ENCODE measurements around the gene NOXRED1. TPM values are rescaled to one million over a fixed set of nuclear protein-coding genes. Genes with fewer than 3 reads are reported as not detected.
"Not testable (repeated sequence)": the region's sequence is repeated elsewhere in the genome, so short reads cannot be mapped to it uniquely, and the experiment has no call there.

Gene NOXRED1
- total RNA-seq, 1 donor from 2014 or later: not detected

DNA sequence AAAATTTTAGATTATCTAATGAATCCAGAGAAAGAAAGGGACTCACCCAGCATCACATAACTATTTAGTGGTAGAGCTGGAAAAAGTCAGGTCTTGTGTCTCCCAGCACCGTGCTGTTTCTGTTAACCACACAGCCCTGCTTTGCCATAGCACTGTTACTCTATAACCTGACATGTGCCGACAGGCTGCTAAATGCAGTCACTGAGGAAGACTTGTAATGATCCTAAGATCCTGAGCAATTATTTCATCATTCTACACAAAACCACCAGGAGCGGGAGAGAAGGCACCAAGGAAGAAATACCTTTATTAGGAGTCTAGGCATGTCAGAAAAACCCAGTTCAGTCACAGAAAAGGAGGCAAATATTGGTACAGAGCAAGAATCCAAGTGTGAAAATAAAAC, 3.1 kb upstream of the NOXRED1 start:
- no peak overlapping the region for H3K27ac ChIP-seq
- H3K4me1 ChIP-seq: no peaks in the 10 kb centered on the region
- TF ChIP-seq, protein P1, sequence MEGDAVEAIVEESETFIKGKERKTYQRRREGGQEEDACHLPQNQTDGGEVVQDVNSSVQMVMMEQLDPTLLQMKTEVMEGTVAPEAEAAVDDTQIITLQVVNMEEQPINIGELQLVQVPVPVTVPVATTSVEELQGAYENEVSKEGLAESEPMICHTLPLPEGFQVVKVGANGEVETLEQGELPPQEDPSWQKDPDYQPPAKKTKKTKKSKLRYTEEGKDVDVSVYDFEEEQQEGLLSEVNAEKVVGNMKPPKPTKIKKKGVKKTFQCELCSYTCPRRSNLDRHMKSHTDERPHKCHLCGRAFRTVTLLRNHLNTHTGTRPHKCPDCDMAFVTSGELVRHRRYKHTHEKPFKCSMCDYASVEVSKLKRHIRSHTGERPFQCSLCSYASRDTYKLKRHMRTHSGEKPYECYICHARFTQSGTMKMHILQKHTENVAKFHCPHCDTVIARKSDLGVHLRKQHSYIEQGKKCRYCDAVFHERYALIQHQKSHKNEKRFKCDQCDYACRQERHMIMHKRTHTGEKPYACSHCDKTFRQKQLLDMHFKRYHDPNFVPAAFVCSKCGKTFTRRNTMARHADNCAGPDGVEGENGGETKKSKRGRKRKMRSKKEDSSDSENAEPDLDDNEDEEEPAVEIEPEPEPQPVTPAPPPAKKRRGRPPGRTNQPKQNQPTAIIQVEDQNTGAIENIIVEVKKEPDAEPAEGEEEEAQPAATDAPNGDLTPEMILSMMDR (IDR thresholded peaks at IDR 0.05): no peak
- no peaks in the 10 kb centered on the region for H3K9me3 ChIP-seq
- no peak overlapping the region for H3K4me3 ChIP-seq
- intact Hi-C loops (cut with DNase I): no loop called here
- DNase-seq (ENCODE audit: low spot score in 2 of 2): no peak
- H3K27me3 ChIP-seq: no peaks in the 10 kb centered on the region
- peaks cover 71 to 99% of the 10 kb centered on the region in 2 donors for H3K36me3 ChIP-seq

DNA sequence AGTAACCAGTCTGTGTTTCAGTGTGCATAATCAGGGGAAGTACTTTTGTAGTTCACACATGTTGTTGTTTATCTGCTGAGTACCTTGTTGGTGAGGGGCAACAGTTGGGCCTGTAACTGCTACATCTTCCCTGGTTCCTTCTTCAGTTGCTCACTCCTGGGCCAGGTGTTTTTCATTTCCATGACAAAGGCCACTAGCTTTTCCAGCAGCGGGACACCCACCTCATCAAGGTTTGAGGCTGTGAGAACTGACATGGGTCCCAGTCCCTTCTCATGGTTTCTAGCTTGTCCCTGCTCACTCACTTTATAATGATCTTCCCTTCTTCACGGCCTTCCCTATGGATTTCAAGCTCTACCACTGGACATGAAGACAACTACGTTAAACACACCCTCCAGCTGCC, 1.5 kb upstream of the NOXRED1 start:
- H3K27me3 ChIP-seq: no peaks in the 10 kb centered on the region
- H3K36me3 ChIP-seq: peaks cover 70 to 89% of the 10 kb centered on the region in 2 donors
- H3K27ac ChIP-seq: no peak overlapping the region
- H3K9me3 ChIP-seq: peaks cover 6 to 14% of the 10 kb centered on the region in 2 donors
- H3K4me3 ChIP-seq: no peak overlapping the region
- intact Hi-C loops (cut with DNase I): no loop called here
- TF ChIP-seq, protein P1 (IDR thresholded peaks at IDR 0.05): no peak
- DNase-seq (ENCODE audit: low spot score in 2 of 2): no peak
- H3K4me1 ChIP-seq: no peaks in the 10 kb centered on the region

DNA sequence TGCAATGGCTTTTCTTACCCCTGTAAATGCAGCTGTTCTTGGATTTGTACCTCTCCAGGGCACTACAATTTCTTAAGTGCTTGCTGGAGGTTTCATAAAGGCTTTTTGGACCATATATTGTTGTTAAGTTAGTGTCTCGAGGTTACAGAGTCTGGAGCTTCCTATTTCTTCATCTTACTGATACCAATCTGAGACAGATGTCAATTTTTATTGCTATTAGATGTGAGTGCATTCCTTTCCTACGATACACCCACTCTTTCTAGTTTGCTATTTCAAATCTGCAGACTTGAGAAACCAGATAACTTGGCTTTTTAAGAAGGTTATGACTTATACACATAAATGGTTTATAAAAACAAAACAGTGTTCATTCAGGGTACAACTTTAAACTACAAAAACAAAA, 2.1 kb downstream of the NOXRED1 start:
- no peaks in the 10 kb centered on the region for H3K27me3 ChIP-seq
- DNase-seq (ENCODE audit: low spot score in 2 of 2): no peak
- TF ChIP-seq, protein P1 (IDR thresholded peaks at IDR 0.05): no peak
- peaks cover 34 to 53% of the 10 kb centered on the region in 2 donors for H3K36me3 ChIP-seq
- H3K27ac ChIP-seq: no peak overlapping the region
- H3K4me3 ChIP-seq: no peak overlapping the region
- intact Hi-C loops (cut with DNase I): no loop called here
- no peaks in the 10 kb centered on the region for H3K4me1 ChIP-seq
- H3K9me3 ChIP-seq: peaks cover 10 to 28% of the 10 kb centered on the region in 2 donors

DNA sequence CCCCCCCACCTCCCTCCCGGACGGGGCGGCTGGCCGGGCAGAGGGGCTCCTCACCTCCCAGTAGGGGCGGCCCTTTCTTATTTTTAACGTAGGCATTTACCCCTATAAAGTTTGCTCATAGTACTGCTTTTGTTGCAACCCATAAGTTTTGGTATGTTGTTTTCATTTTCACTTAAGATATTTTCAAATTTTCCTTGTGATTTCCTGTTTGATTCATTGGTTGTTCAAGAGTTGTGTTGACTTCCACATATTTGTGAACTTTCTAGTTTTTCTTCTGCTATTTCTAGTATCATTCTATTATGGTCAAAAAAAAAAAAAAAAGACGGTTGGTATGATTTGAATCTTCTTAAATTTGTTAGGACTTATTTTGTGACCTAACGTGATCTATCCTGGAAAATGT, 6.5 kb downstream of the NOXRED1 start:
- intact Hi-C loops (cut with DNase I): no loop called here
- Histone ChIP-seq H3K4me3 (no peak overlapping the region), H3K4me1 (no peaks in the 10 kb centered on the region), H3K27ac (no peak overlapping the region), H3K9me3 (peaks cover 10 to 28% of the 10 kb centered on the region in 2 donors), H3K36me3 (peaks cover 3 to 10% of the 10 kb centered on the region in 2 donors), H3K27me3 (no peaks in the 10 kb centered on the region)
- DNase-seq (ENCODE audit: low spot score in 2 of 2): no peak
- TF ChIP-seq, protein P1 (IDR thresholded peaks at IDR 0.05): no peak

DNA sequence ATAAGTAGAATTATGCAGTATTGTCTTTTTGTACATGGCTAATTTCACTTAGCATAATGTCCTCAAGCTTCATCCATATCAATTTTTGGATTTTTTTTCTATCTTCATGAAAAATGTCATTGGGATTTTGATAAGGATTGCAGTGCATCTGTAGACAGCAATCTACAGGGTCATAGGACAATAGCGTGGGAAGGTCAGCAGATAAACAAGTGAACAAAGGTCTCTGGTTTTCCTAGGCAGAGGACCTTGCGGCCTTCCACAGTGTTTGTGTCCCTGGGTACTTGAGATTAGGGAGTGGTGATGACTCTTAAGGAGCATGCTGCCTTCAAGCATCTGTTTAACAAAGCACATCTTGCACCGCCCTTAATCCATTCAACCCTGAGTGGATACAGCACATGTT, 7.2 kb downstream of the NOXRED1 start:
- H3K36me3 ChIP-seq; DNase-seq (ENCODE audit: low spot score in 2 of 2); H3K4me3 ChIP-seq; H3K27ac ChIP-seq; H3K27me3 ChIP-seq; H3K4me1 ChIP-seq; intact Hi-C loops (cut with DNase I): not testable (repeated sequence)
- H3K9me3 ChIP-seq: peaks cover 10 to 26% of the 10 kb centered on the region in 2 donors

DNA sequence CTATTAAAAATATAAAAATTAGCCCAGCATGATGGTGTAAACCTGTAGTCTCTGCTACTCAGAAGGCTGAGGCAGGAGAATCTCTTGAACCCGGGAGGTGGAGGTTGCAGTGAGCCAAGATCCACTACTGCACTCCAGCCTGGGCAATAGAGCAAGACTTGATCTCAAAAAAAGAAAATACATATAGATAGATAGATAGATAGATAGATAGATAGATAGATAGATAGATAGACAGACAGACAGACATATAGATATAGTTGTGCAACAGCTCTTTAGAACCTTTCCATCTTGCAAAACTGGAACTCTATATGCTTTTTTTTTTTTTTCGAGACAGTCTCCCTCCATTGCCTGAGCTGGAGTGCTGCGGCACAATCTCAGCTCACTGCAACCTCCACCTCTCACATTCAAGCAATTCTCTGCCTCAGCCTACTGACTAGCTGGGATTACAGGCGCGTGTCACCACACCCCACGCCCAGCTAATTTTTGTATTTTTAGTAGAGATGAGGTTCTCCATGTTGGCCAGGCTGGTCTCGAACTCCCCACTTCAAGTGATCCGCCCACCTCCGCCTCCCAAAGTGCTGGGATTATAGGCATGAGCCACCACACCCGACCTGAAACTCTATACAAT, 7.8 kb downstream of the NOXRED1 start:
- H3K9me3 ChIP-seq: peaks cover 10 to 20% of the 10 kb centered on the region in 2 donors
- H3K4me3 ChIP-seq; intact Hi-C loops (cut with DNase I); H3K27me3 ChIP-seq; H3K36me3 ChIP-seq; H3K4me1 ChIP-seq; DNase-seq (ENCODE audit: low spot score in 2 of 2); H3K27ac ChIP-seq: not testable (repeated sequence)

DNA sequence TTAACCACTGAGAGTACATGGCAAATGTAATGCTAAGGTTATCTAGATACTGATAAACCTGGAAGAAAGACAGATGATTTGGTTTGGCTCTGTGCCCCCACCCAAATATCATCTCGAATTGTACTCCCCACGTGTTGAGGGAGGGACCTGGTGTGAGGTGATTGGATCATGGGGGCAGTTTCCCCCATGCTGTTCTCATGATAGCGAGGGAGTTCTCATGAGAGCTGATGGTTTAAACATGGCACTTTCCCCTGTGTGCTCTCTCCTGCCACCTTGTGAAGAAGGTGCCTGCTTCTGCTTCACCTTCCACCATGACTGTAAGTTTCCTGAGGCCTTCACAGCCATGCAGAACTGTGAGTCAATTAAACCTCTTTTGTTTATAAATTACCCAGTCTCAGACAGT, 14.2 kb downstream of the NOXRED1 start:
- Histone ChIP-seq H3K4me3 (no peak overlapping the region), H3K27me3 (no peaks in the 10 kb centered on the region), H3K4me1 (no peaks in the 10 kb centered on the region), H3K9me3 (no peaks in the 10 kb centered on the region), H3K27ac (no peak overlapping the region), H3K36me3 (no peaks in the 10 kb centered on the region)
- intact Hi-C loops (cut with DNase I): no loop called here
- TF ChIP-seq, protein P1 (IDR thresholded peaks at IDR 0.05): no peak
- DNase-seq (ENCODE audit: low spot score in 2 of 2): no peak

Measured in ascending aorta (tissue), 2 donors.